Activated CD4-positive, alpha-beta T cell treated with anti-CD3 and anti-CD28 coated beads for 24 hours (primary cell): ENCODE results near the gene ALKAL2.

ENCODE experiments used
- DNase-seq, 2 donors: peaks; one replicate each; pipeline ENCODE4 v3.0.0-alpha.2; 2020; ENCODE audit warnings: low read depth in 2 of 2

Gene ALKAL2

DNA sequence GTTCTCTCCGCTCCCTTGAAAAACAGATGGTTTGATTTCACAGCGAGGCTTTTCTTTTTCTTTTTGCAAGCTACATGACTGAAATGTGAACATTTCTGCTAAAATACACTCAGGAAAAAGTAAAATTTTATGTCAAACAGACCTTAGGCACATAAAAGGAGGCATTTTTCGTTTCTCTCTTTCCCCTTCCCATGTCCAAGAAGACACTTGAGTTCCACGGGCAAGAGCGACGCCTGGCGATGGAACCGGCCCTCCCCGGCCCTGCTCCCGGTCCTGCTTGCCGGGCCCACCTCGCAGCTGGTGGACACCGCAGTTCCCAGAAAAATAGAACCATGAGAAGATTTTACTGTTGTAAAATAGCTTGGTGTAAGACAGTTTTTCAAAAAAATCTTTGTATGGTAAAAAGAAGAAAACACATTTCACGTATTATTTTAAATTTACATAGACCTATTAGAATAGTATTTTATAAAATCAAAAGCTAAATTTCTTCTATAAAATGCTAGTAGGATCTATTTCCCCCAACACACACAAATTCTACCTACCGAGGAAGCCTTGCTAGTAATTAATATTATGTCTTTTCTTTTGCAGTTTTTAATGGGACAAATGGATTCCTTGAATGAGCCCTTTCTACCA lies 2.3 kb upstream of the ALKAL2 start:
- peak; percentile 18 to 22 for DNase-seq

DNA sequence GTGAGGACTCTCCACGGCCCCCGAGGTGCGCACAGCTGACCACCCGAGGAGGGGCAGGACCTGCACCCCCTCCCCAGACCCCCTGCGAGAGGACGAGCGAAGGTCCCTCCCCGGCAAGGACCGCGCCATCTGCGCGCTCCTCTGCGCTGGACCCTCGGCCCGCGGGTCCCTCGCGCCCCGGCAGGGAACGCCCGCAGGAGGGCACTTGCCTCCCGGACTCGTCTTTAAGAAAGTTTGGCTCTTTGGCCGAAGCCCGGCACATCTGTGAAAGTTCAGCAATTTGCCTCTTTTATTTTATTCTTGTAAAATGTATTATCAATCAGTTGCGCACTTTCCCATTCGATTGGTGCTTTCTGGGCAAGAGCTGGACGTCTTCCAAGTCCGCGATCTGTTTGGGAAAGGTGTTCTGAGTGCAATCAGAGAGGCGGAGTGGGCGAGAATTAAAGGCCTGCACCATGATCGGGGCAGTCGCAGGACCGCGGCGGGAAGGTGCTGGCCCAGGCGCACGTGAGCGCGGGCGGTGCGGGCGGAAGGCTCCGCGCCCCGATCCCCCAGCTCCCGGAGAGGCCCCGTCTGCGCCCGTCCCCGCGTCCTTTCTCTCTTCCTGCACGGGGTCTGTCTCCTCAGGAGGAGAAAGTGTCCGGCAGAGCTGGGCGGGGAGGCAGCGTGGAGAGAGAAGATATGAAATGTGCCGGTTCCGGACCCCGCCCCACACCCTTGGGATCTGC lies 1.6 kb upstream of the ALKAL2 start:
- no peak for DNase-seq

DNA sequence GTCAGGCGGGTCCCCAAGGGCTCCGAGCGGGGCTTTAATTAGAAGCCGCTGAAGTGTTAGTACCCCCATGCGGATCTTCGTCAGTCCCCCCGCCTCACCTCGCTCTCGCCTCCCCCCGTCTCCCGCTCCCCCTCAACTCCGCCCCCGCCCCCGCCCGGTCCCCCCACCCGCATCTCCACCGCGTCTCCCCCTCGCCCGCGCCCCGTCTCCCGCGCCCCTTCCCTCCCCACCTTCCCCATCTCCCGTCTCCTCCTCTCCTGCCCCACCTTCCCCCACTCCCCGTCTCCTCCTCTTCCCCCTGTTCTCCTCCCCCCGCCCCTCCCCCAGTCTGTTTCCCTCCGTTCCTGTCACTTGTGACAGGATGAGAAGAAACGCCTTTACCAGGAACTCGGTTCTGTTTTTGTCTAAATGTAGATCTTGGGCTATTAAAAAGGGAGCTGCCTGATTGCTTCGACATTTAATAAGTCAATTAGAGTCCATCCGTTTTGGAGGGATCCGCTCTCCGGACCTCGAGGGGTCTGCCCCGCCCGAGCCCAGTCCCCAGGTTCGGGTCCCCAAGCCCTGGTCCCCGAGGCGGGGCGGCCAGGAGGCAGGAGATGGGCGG lies 969 bp upstream of the ALKAL2 start:
- no peak for DNase-seq

DNA sequence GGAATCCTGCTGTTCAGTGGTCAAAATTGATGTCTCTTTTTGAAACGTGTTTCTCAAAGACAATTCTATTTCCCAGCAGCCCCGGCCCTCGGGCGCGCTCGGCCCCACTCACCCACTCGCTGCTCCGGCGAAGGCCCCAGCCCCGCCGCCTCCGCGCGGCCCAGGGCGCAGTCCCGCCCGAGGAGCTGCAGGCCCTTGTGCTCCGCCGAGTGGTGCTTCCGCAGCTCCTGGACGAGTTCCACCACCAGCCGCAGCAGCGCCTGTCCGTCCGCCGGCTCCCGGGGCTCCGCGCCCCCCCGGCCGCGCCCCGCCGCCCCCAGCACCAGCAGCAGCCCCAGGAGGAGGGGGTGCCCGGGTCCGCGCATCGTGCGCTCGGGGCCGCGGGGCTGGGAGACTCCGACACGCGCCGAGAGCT lies 413 bp downstream of the ALKAL2 start:
- no peak for DNase-seq

DNA sequence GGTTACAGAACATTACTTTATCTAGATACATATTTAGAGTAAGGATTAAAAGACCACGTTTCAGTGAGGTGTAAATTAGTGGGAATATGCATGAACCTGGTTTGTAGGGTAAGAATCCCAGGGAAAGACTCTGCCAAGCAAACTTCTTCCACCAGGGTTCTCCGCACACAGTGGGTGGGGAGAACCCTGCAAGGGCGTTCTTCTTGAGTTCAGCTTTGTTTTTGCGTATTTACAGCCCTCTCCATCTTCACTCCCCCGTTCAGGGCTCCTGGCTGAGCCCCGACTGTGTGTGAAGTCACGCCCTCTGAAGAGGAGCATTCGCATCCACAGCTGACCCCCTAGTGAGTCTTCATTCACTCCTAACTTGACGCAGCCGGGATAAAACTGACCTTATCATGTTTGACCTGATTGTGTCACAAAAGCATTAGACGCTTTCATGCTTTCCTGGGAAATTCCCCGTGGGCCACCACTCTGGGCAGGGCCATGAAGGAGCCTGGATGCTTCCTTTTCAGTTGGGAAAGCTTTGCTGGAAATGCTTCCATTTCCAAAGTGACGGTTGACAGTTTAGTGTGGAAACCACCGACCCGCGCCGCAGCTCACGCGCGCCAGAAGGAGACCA lies 1.0 kb downstream of the ALKAL2 start:
- no peak for DNase-seq

DNA sequence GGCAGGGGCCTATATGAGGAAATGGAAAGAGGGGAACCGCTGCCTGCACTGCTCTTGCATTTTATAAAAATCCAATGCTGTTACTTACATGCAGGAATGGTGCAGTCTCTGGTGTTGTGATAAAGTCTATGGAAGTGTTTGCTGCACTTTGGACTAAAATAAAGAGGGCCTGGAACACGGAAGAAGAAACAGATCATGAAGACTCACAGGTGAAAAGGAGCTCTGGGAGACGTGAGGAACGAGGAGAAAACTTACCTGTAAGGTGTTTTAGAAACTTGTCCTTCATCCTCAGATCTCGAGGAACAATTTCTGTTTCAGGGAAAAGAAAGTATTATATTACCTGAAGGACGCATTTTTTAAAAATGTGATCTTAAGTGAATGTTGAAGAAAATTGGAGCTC lies 1.9 kb downstream of the ALKAL2 start:
- no peak for DNase-seq

DNA sequence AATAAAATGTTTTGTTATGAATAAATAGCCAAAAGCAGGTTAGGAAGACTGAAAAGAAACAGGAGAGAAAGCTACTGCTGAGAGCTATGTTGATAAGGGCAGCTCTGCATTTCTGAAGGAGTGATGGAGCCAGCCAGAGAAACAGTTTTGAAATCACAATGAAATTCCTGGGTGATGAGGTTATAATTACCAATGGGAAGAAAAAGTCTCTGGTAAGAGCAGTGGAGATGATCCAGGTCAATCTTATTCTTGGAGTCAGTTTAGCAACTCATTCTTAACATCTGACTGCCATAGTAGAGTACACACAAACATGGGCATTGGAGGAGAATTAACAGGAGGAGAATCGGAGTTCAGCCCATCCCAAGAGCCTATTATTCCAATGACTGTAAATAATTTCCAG lies 2.4 kb downstream of the ALKAL2 start:
- DNase-seq, result no peak

DNA sequence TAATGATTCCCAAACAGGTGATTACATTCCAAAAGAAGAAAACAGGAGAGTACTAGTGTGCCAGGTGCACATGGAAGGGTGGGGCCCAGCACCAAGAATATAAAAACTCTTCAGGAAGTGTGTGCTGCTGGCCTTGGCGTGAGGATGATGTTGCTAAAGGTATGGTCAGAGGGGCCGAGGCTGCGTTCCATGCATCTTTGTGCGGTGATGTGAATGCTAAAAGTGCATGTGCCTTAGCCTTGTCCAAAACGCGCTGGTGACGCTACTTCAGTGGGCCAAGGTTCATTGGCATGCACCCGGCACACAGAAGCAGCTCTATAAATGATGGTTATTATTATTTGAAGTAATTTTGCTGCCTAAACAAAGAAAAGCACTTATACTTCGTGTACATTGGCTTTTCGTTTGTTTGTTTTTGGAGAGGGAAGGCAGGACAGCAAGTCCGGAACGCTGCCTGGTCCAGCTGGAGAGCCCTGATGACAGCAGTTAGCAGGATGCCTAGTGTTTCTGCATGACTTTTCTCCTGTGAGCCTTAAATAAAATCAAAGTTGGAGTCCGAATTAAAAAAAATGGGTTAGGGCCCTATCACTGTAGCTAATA lies 2.9 kb downstream of the ALKAL2 start:
- DNase-seq, result no peak

DNA sequence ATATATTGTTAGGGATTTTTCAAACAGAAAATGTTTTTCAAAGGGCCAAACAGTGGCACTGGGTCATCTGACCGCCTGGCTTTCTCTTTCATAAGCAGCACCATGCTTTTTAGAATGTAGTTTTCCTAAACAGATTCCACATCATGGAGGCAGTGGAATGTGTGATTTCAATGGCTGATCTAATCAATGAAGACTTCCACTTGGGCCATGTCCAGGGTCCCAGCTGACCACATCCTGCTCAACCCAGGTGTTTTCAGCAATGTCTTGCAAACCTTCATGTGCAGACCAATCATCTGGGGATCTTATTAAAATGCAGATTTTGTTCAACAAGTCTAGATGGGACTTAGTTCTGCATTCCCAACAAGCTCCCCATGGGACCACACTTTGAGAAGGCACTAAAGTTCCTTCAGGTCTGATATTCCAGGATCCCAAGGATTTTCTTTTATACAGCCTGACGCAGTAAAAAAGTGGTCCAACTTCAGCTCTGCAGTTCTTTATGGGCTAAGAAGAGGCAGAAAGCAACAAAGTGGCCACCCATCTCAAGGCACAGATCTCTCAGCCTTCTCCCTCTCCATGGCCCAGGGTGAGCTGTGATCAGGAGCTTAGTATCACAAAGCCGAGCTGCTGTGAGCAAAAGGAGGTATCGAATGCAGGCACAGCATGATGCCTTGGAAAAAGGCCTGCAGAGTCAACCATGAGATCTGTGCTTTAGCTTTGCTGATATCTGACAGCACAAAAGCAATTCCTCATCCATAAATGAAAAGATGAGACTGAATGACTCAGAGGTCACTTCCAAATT lies 3.7 kb downstream of the ALKAL2 start:
- DNase-seq, result no peak

DNA sequence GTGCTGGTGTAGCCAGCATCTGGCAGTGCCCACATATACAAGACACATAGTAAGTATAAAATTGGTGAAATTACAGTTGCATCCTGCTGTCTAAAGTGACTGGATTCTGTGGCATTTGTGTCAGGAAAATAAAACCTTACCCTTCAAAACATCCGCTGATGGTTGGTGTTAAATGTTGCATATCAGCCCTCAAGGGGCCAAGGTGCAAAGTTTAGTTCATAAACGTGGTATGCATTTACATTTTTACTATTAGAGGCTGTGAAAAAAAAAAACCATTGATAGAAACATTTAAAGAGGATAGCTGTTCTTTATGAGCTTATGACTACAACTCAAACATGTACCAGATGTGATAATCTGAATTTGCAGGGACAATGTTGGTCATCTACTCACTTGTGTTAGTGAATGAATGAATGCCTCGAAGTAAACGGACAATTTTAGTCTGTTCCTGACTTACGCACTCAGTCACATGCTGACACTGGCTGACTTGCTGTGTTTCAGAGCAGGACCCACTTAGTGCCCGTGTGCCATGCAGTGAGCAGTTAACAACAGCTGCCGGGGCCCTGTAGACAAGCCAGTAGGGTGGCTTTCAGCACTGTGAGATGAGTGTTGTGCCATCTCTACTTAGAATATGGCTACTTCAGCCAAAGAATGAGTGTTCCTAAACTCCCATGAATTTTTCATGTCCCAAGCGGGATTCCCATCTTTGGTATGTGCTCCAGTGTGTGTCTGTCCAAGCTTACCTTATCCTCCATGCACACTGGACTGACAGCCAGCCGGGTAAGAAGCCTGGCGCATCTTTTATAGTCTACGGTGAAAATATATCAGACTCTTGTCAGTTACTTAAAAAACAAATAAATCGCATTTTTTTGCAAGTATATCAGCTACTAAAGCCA lies 5.3 kb downstream of the ALKAL2 start:
- DNase-seq, result no peak

DNA sequence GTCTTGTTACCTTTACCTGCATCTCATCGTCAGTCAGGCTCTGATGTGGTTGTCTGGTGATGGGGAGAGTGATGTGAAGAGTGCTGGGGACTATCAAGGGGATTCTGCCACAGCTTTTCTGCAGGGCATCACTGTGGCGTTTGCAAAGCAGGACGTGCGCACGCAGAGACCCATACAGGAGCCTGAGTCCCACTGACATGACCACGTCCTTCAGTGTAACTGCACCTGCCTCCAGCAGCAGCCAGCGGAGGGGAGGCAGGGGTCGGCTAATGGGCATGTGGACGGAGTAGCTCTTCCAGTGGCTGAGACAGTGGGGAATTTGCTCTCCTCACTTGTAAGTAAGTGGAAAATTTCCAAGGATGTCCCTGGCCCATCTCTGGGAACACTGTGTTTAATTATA lies 6.5 kb downstream of the ALKAL2 start:
- DNase-seq, result no peak

DNA sequence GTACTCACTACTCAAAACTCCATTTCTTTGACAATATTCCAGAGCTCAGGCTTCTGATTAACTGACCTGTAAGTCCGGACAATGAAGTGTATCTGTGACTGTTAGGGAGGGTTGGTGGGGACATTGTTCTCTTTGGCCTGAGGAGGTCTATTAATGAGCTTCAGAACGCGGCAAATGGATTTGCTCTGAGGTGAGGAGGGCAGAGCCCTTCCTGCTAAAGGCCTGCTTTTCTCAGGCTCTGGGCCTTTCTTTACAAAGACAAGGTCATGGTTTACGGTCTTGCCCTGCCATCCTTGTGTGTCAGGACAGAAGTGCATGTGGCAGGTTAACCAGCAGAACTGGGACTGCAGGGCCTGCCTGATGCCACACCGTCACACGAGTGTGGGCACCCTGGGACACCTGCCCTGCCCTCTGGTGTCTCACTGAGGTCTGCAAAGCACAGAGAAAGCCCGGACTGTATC lies 7.2 kb downstream of the ALKAL2 start:
- no peak for DNase-seq

DNA sequence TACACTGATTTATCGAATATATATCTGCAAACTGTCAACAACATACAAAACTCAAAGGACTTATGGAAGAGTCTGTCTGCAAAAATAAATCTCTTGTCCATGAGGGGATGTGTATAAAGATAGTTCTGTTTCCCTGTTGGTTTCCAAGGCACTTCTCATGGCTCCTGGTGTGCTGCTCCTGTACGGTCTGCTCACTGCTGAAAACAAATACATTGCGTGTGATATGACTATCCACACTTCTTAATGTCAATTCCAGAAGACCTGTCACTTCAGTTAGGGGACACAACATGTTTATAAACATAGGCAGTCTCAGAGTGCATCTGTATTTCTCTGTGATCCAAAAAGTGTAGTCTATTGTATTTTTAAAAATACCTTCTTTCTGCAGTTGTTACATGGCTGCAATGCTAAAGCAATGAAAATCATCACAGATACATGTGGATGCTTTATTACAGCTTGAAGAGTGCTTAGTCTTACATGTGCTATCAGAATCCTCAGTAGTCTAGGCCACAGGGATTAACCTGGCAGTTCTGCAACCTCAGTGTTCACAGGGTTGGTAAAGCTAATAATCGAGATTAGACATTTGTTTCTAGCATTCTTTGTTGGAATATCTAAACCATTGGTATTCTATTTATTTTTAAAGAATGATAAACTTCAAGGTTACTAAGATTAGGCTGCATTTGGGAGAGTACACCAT lies 7.8 kb downstream of the ALKAL2 start:
- DNase-seq, result no peak

DNA sequence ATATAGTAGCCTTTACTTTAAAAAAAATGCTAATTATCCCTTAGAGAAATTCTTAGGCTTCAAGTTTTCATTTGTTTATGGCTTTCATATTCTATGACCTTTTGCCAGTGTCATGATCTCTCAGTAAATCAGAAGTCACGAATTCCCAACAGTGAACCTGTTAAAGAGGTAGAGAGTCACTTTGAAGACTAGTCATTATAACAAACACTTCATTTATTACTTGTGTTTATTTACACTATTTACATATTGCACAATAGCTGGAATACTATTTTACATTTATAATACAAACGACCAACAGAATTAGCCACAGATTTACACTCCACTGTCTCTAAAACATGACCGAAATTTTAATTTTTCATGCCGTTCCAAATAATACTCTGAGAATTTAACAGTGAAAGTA lies 8.5 kb downstream of the ALKAL2 start:
- DNase-seq, result no peak

DNA sequence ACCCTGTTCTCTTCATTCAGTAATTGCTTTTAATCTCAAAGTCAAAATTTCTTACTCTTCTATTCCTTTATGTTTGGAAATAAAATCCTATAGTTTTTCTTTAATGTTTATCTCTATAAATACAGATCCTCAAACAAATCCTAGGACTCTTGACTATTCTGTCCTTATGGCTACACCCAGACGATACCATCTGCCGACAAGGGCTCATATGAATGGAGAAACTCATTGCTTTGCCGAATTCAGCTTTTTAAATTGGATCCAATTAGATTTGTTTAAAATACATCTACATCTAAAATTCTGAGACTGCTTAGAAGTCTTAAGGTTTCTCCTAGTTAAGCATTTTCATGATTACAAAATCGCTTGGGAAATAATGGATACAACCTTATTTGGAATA lies 9.0 kb downstream of the ALKAL2 start:
- no peak for DNase-seq

DNA sequence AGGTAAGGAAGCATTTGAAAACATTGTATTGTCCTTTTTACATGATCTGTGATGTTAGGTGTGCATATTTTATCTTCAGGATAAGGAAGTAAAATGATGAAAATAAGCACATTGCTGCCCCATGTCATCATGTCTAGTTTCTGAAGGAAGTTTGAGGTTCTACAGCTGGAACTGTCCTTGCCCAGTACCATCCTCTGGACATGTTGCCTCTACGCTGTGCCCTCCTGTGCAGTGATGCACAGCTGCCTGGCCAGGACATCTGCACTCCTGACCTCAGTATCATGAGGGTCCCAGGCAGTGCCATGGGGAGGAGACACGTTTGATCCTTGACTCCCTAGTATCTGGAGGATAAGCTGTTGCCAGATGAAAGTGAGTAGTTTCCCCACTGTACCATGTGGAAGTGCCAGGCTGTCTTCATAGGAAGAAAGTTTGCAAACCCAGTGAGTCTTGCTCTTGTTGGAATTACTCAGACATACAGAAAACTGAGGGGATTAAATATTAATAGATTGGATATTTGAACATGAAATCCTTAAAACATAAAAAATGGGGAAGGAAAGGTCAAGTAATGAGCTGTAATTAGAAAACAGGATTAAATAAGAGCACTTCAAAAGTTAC lies 9.5 kb downstream of the ALKAL2 start:
- no peak for DNase-seq

DNA sequence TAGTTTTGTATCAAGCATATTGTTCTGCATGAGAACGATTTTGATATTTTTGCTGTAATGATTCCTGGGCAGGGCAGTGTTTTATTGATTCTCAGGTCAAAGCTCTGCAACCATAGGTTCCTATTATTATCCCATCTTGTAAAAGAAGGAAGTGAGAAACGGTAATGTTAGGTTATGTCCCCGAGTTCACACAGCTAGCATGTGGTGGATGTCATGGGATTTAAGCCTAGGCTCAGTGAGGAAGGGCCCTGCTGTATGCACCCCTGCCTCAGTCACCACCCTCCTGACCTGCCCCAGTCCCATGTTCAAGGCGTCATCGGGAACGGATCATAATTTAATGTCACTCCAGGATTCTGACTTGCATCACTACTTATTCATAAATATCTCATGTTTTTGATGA lies 12.4 kb downstream of the ALKAL2 start:
- no peak for DNase-seq

DNA sequence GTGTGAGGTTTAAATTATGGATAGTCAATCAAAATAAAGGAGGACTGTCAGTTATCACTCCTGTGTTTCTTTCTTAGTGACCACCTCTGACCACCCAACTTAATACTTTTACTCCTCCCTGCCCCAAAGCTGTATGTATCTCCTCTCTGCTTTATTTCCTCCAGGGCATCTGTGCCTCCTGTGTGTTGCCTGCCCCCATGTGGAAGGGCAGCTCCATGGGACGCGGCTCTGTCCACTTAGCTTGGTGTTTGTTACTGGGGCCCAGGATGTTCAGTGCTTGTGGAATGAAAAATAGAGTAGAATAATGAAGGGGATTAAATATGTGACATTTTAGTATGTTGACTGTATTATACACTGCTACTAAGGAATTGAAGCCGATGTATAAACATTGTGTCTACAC lies 13.4 kb downstream of the ALKAL2 start:
- no peak for DNase-seq

DNA sequence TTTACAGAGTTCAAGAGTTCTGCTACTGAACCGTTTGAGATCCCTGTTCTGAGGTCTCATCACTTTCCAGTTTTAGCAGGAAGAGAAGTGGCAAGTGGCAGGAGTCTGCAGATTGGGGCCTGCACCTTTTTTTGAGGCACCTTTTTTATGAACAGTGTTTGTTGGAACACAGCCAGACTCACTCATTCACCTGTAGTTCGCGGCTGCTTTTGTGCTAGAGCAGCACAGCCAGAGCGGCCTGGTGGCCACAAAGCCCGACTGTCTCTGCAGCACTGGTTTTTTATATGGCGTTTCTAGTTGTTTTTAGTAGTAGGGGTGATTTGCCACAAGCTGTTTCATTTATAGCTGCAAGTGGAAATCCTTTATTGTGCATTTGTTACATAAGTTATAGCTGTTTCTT lies 14.6 kb downstream of the ALKAL2 start:
- DNase-seq, result no peak

DNA sequence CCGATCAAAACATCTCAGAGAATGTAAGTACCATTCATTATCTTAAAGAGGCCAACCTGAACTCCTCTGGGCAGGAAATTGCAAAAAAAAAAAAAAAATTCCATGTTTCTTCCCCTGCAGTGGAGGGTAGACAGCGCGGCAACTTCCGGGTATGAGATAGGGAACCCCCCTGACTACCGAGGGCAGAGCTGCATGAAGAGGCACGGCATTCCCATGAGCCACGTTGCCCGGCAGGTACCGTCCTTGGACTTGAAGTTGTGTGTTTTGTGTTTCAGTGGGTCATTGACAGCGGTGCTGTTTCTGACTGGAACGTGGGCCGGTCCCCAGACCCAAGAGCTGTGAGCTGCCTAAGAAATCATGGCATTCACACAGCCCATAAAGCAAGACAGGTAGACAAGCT lies 16.0 kb downstream of the ALKAL2 start:
- no peak for DNase-seq
